ENCODE data around the gene UROC1. TPM values are rescaled to one million over a fixed set of nuclear protein-coding genes. Genes with fewer than 3 reads are reported as not detected.

UROC1 gene
- polyA plus RNA-seq, 1 of the 3 experiments (the other 2 are of a cell fraction), result not detected

- H3K36me3 ChIP-seq (replicated peaks in 1 of 2; ENCODE audit: control insufficient read depth in 1 of 2, insufficient read depth in 2 of 2, low read length in 1 of 2), result peaks cover 46 to 70% of the 10 kb centered on the region in 2 experiments
- no peak overlapping the region for H3K4me3 ChIP-seq (ENCODE audit: low read depth in 2 of 2, low read length in 1 of 2)
- H3K4me1 ChIP-seq (ENCODE audit: control insufficient read depth in 1 of 2, insufficient read depth in 2 of 2, low read depth in 1 of 2, low read length in 1 of 2), result peaks cover 0 to 2% of the 10 kb centered on the region in 2 experiments; a peak in 1 of 4 replicates
- H4K20me1 ChIP-seq (ENCODE audit: insufficient read depth), result peaks cover 18% of the 10 kb centered on the region
- no peaks in the 10 kb centered on the region for H3K27me3 ChIP-seq (ENCODE audit: insufficient read depth)
- no peak overlapping the region for H3K4me2 ChIP-seq
- peaks cover 8% of the 10 kb centered on the region; the same call in 1 of the 2 replicates for H3K79me2 ChIP-seq (ENCODE audit: insufficient read depth)
- no peak overlapping the region for H2AFZ ChIP-seq (ENCODE audit: low read depth)
- POLR2A ChIA-PET, result no interaction called here
- no peak overlapping the region for H3K9ac ChIP-seq
- H3K9me3 ChIP-seq, result no peaks in the 10 kb centered on the region
- no peak for DNase-seq
- no peaks in the 10 kb centered on the region for H3K9me2 ChIP-seq
- CTCF ChIA-PET, result no interaction called here
- 84% methylated on average over 1 of the region's 1 CpG for WGBS (ENCODE audit: low lambda C conversion rate)
- no peak for TF ChIP-seq RFX5 (IDR thresholded peaks at IDR 0.05; ENCODE audit: low read length)
- TF ChIP-seq GABPA (IDR thresholded peaks at IDR 0.05; ENCODE audit: low read depth), result no peak
- TF ChIP-seq, protein P1, sequence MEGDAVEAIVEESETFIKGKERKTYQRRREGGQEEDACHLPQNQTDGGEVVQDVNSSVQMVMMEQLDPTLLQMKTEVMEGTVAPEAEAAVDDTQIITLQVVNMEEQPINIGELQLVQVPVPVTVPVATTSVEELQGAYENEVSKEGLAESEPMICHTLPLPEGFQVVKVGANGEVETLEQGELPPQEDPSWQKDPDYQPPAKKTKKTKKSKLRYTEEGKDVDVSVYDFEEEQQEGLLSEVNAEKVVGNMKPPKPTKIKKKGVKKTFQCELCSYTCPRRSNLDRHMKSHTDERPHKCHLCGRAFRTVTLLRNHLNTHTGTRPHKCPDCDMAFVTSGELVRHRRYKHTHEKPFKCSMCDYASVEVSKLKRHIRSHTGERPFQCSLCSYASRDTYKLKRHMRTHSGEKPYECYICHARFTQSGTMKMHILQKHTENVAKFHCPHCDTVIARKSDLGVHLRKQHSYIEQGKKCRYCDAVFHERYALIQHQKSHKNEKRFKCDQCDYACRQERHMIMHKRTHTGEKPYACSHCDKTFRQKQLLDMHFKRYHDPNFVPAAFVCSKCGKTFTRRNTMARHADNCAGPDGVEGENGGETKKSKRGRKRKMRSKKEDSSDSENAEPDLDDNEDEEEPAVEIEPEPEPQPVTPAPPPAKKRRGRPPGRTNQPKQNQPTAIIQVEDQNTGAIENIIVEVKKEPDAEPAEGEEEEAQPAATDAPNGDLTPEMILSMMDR (IDR thresholded peaks at IDR 0.05), result no peak
- no peak for TF ChIP-seq TAF1 (IDR thresholded peaks at IDR 0.05; ENCODE audit: borderline replicate concordance, low read depth, low read length)
- H3F3A ChIP-seq (replicated peaks; ENCODE audit: insufficient read depth), result no peaks in the 10 kb centered on the region
- no peak overlapping the region for H3K27ac ChIP-seq (ENCODE audit: low read depth in 2 of 2, low read length in 1 of 2)
Observed at GRCh38 chr3:126454025-126454424, 63.5 kb downstream of the UROC1 start.

DNA sequence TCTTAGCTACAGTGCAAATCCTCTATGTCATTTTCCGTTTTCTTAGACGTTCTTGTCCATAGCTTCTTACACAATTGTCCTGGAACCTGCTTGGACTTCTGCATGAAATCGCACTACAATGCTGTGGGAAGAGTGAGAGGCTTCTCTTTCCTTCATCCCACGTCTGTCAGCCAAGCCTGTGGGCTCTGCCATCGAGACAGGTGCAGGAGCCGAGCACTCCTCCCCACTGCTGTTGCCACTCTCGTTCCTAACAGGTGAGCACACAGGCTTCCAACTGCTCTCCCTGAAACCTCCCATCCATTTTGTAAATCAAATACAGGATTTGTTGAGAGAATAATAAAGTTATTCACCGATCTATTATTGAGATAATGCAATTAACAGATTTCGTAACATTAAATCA, 65.4 kb downstream of the UROC1 start:
- Histone ChIP-seq H2AFZ (ENCODE audit: low read depth) (no peak overlapping the region), H3K9me3 (no peaks in the 10 kb centered on the region), H4K20me1 (ENCODE audit: insufficient read depth) (peaks cover 15% of the 10 kb centered on the region), H3K4me2 (no peak overlapping the region), H3K9ac (no peak overlapping the region), H3F3A (replicated peaks; ENCODE audit: insufficient read depth) (no peaks in the 10 kb centered on the region), H3K36me3 (replicated peaks in 1 of 2; ENCODE audit: control insufficient read depth in 1 of 2, insufficient read depth in 2 of 2, low read length in 1 of 2) (peaks cover 33 to 62% of the 10 kb centered on the region in 2 experiments), H3K4me1 (ENCODE audit: control insufficient read depth in 1 of 2, insufficient read depth in 2 of 2, low read depth in 1 of 2, low read length in 1 of 2) (peaks cover 0 to 2% of the 10 kb centered on the region in 2 experiments; a peak in 1 of 4 replicates), H3K27me3 (ENCODE audit: insufficient read depth) (no peaks in the 10 kb centered on the region), H3K4me3 (ENCODE audit: low read depth in 2 of 2, low read length in 1 of 2) (no peak overlapping the region), H3K27ac (ENCODE audit: low read depth in 2 of 2, low read length in 1 of 2) (no peak overlapping the region), H3K9me2 (no peaks in the 10 kb centered on the region), H3K79me2 (ENCODE audit: insufficient read depth) (peaks cover 8% of the 10 kb centered on the region; the same call in 1 of the 2 replicates)
- TF ChIP-seq USF1 (IDR thresholded peaks at IDR 0.05; ENCODE audit: borderline replicate concordance, low read depth), result no peak
- TF ChIP-seq FOXJ3 (CRISPR knock-in tag; IDR thresholded peaks at IDR 0.05), result no peak
- TF ChIP-seq, protein P1 (IDR thresholded peaks at IDR 0.05), result no peak
- TF ChIP-seq NFIC (IDR thresholded peaks at IDR 0.05; ENCODE audit: borderline replicate concordance), result no peak
- no peak for TF ChIP-seq MEF2A (IDR thresholded peaks at IDR 0.05; ENCODE audit: borderline replicate concordance, low read depth)
- TF ChIP-seq, protein P2, sequence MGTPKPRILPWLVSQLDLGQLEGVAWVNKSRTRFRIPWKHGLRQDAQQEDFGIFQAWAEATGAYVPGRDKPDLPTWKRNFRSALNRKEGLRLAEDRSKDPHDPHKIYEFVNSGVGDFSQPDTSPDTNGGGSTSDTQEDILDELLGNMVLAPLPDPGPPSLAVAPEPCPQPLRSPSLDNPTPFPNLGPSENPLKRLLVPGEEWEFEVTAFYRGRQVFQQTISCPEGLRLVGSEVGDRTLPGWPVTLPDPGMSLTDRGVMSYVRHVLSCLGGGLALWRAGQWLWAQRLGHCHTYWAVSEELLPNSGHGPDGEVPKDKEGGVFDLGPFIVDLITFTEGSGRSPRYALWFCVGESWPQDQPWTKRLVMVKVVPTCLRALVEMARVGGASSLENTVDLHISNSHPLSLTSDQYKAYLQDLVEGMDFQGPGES (IDR thresholded peaks at IDR 0.05; ENCODE audit: low read depth, low read length), result no peak
- TF ChIP-seq SMC3 (IDR thresholded peaks at IDR 0.05; ENCODE audit: low read depth, low read length), result no peak
- no peak for TF ChIP-seq POLR2AphosphoS5 (IDR thresholded peaks at IDR 0.05; ENCODE audit: low read depth, low read length)
- ChIA-PET POLR2A (no interaction called here), CTCF (interaction anchor here (0.7 to 1.5 kb wide), 6 partner anchors 10 to 71 kb away, joined by 3 to 5 read pairs (median 3); partner anchors contain the start of gene ZXDC)
- no peak for DNase-seq
- WGBS (ENCODE audit: low lambda C conversion rate), result 85% methylated on average over 9 of the region's 9 CpGs
